SK-N-SH treated with all-trans-retinoic acid at 6 μM for 48 hours (cell line): ENCODE measurements around the gene AMBN.

Experiments
- ARNTL ChIP-seq: fragments of 450-650 bp; formaldehyde crosslinking; IDR thresholded peaks from 2 replicates; pipeline ENCODE4 v1.5.0; 2020; ENCODE audit warnings: low read depth, mild to moderate bottlenecking, moderate library complexity, borderline replicate concordance
- CSDC2 ChIP-seq: fragments of 250-450 bp; sonication (Bioruptor Pico); IDR thresholded peaks from 2 replicates; pipeline ENCODE4 v1.5.0; 2020; ENCODE audit warnings: mild to moderate bottlenecking, moderate library complexity
- CSRNP3 ChIP-seq: fragments of 250-450 bp; sonication (Bioruptor Pico); IDR thresholded peaks from 2 replicates; pipeline ENCODE4 v1.5.1; 2021; ENCODE audit warnings: mild to moderate bottlenecking, moderate library complexity
- ESRRG ChIP-seq: fragments of 250-450 bp; sonication (Bioruptor Pico); IDR thresholded peaks from 2 replicates; pipeline ENCODE4 v1.6.1; 2021; ENCODE audit warnings: mild to moderate bottlenecking
- ISL1 ChIP-seq: fragments of 250-450 bp; sonication (Bioruptor Pico); IDR thresholded peaks from 2 replicates; pipeline ENCODE4 v2.1.2; 2022; ENCODE audit warnings: mild to moderate bottlenecking, moderate library complexity
- RARB ChIP-seq: fragments of 250-450 bp; sonication (Bioruptor Pico); IDR thresholded peaks from 2 replicates; pipeline ENCODE4 v1.8.0; 2021; ENCODE audit warnings: mild to moderate bottlenecking, moderate library complexity
- TCF4 ChIP-seq: fragments of 250-450 bp; sonication (Bioruptor Pico); IDR thresholded peaks from 2 replicates; pipeline ENCODE4 v1.8.0; 2021; ENCODE audit warnings: mild to moderate bottlenecking, moderate library complexity, borderline replicate concordance
- TOX ChIP-seq: fragments of 250-450 bp; sonication (Bioruptor Pico); IDR thresholded peaks from 2 replicates; pipeline ENCODE4 v1.8.0; 2021; ENCODE audit warnings: mild to moderate bottlenecking, moderate library complexity, borderline replicate concordance
- TSHZ2 ChIP-seq: fragments of 250-450 bp; sonication (Bioruptor Pico); IDR thresholded peaks from 2 replicates; pipeline ENCODE4 v1.5.0; 2020; ENCODE audit warnings: mild to moderate bottlenecking, moderate library complexity
- ZC3H10 ChIP-seq: fragments of 250-450 bp; sonication (Bioruptor Pico); IDR thresholded peaks from 2 replicates; pipeline ENCODE4 v1.5.1; 2021; ENCODE audit warnings: mild to moderate bottlenecking, moderate library complexity
- ZFP3 ChIP-seq: fragments of 250-450 bp; sonication (Bioruptor Pico); IDR thresholded peaks from 2 replicates; pipeline ENCODE4 v1.5.0; 2020; ENCODE audit warnings: mild to moderate bottlenecking, moderate library complexity
- ZFP30 ChIP-seq: fragments of 450-650 bp; formaldehyde crosslinking; IDR thresholded peaks from 2 replicates; pipeline ENCODE4 v1.5.0; 2022; ENCODE audit warnings: mild to moderate bottlenecking, moderate library complexity
- ZNF565 ChIP-seq: fragments of 450-650 bp; formaldehyde crosslinking; conservative IDR thresholded peaks from 2 replicates; pipeline ENCODE4 v1.5.0; 2020; ENCODE audit warnings: low read depth, mild to moderate bottlenecking, moderate library complexity
- ZNF8 ChIP-seq: fragments of 450-650 bp; formaldehyde crosslinking; IDR thresholded peaks from 2 replicates; pipeline ENCODE4 v1.5.0; 2020; ENCODE audit warnings: mild to moderate bottlenecking, moderate library complexity

GRCh38 chr4:70571772-70572171 is 20.3 kb upstream of the AMBN start:
- TF ChIP-seq ARNTL (CRISPR knock-in tag) (no peak), CSDC2 (CRISPR knock-in tag) (no peak), RARB (no peak), ZNF8 (CRISPR knock-in tag) (no peak), TCF4 (CRISPR knock-in tag) (no peak), ZFP30 (CRISPR knock-in tag) (no peak), ISL1 (CRISPR knock-in tag) (no peak), CSRNP3 (no peak), ZFP3 (CRISPR knock-in tag) (no peak), ESRRG (no peak), ZC3H10 (CRISPR knock-in tag) (no peak), ZNF565 (CRISPR knock-in tag) (no peak), TOX (CRISPR knock-in tag) (no peak), TSHZ2 (CRISPR knock-in tag) (no peak)
